ENCODE data around the gene VPS26C. TPM values are rescaled to one million over a fixed set of nuclear protein-coding genes. Genes with fewer than 3 reads are reported as not detected.
A peak's percentile ranks its signal among the peaks of the same experiment; 100 is the strongest.

The VPS26C gene
- total RNA-seq, 1 experiment from 2014 or later = 58.0 TPM

- Mint-ChIP-seq H3K4me1 (peaks cover 36 to 44% of the 10 kb centered on the region in 2 experiments), H3K27me3 (ENCODE audit: low read depth) (no peaks in the 10 kb centered on the region), H3K4me3 (no peak overlapping the region), H3K9me3 (peaks cover 0 to 3% of the 10 kb centered on the region in 2 experiments; a peak in 2 of 5 replicates), H3K27ac (peak overlapping the region; percentile 51 to 95 (median 81); a peak in 5 of 7 replicates), H3K36me3 (ENCODE audit: insufficient read depth in 1 of 3, low read depth in 3 of 3) (peaks cover 0 to 18% (median 17%) of the 10 kb centered on the region in 3 experiments; a peak in 6 of 7 replicates)
- no peak overlapping the region for H3K27ac ChIP-seq (ENCODE audit: insufficient read length, low read depth, low read length)
- TF ChIP-seq CTCF (conservative IDR thresholded peaks at IDR 0.05) = no peak
- no peak overlapping the region for H3K14ac ChIP-seq (ENCODE audit: insufficient read depth, low read length)
- H3K79me1 ChIP-seq (ENCODE audit: insufficient read depth, low read depth, low read length, poor library complexity, severe bottlenecking) = peaks cover 9% of the 10 kb centered on the region
- no peak for DNase-seq
- H4K20me1 ChIP-seq (ENCODE audit: control insufficient read depth, insufficient read depth, insufficient read length) = no peaks in the 10 kb centered on the region
- no peak overlapping the region for H2BK120ac ChIP-seq (ENCODE audit: low read depth, low read length, poor library complexity, severe bottlenecking)
- H3K23ac ChIP-seq (ENCODE audit: insufficient read length, low read depth, low read length) = no peak overlapping the region
- no peak overlapping the region for H3K4ac ChIP-seq (ENCODE audit: low read depth, low read length)
- peaks cover 6% of the 10 kb centered on the region; the same call in 1 of the 2 replicates for H3K79me2 ChIP-seq (ENCODE audit: insufficient read depth, low read length)
- no CpG with 5 or more reads among the region's 12 CpGs for WGBS (ENCODE audit: extremely low coverage, insufficient read length, low lambda C conversion rate)
- no peak overlapping the region for H2BK5ac ChIP-seq (ENCODE audit: insufficient read length, low read length)
- no peak overlapping the region for H2AK5ac ChIP-seq (ENCODE audit: insufficient read length, low read length)
- no peak overlapping the region for H2AFZ ChIP-seq (ENCODE audit: low read length)
- H2BK12ac ChIP-seq (ENCODE audit: insufficient read length, low read depth, low read length) = no peak overlapping the region
- H3T11ph ChIP-seq (ENCODE audit: low read length) = no peak overlapping the region
- no peak overlapping the region for H3K18ac ChIP-seq (ENCODE audit: insufficient read length, low read depth, low read length)
- H4K8ac ChIP-seq (replicated peaks; ENCODE audit: insufficient read length, low read depth, low read length) = no peak overlapping the region
- H2BK15ac ChIP-seq (ENCODE audit: low read depth, low read length) = no peak overlapping the region
- no peaks in the 10 kb centered on the region; the same call in 1 of the 2 replicates for H3K4me1 ChIP-seq (ENCODE audit: insufficient read depth, low read length)
- H4K5ac ChIP-seq (ENCODE audit: insufficient read length, low read depth, low read length) = no peak overlapping the region
- no peaks in the 10 kb centered on the region for H3K9me3 ChIP-seq (ENCODE audit: control insufficient read depth, low read depth, low read length)
- H3K56ac ChIP-seq (ENCODE audit: insufficient read length, low read depth, low read length) = no peak overlapping the region
- H2BK20ac ChIP-seq (ENCODE audit: low read depth, low read length, poor library complexity, severe bottlenecking) = no peak overlapping the region
- no peak overlapping the region for H4K91ac ChIP-seq (ENCODE audit: insufficient read length, low read depth, low read length)
- H3K4me2 ChIP-seq (ENCODE audit: insufficient read depth, insufficient read length, low read length) = no peak overlapping the region
- H3K9ac ChIP-seq (ENCODE audit: extremely low read depth, insufficient read length, low read length) = no peak overlapping the region
- H3K27me3 ChIP-seq (ENCODE audit: insufficient read depth, low read length) = no peaks in the 10 kb centered on the region
- H3K23me2 ChIP-seq (ENCODE audit: insufficient read length, low read depth, low read length, poor library complexity, severe bottlenecking) = no peaks in the 10 kb centered on the region
Observed at GRCh38 chr21:37244501-37245095, 22.5 kb downstream of the VPS26C start.

All from H9 (cell line).